H9 (cell line): ENCODE results near the gene MC1R. TPM values are rescaled to one million over a fixed set of nuclear protein-coding genes. Genes with fewer than 3 reads are reported as not detected.

Experiments used
- DNase-seq: peaks from one replicate; pipeline ENCODE4 v3.0.0-alpha.2; 2017
- H2AFZ ChIP-seq: one replicate; pipeline ENCODE4 v1.6.1; 2013; ENCODE audit warnings: mild to moderate bottlenecking, low read length, control low read depth, moderate library complexity
- H2AK5ac ChIP-seq: 2 replicates; pipeline ENCODE4 v1.6.1; 2013; ENCODE audit warnings: low read length, control low read depth, mixed read lengths; ENCODE audit not compliant: insufficient read length
- H2BK120ac ChIP-seq: one replicate; pipeline ENCODE4 v1.6.1; 2013; ENCODE audit warnings: low read depth, mild to moderate bottlenecking, low read length, control low read depth, inconsistent platforms; ENCODE audit not compliant: poor library complexity, severe bottlenecking
- H2BK12ac ChIP-seq: 2 replicates; pipeline ENCODE4 v1.6.1; 2013; ENCODE audit warnings: low read length, control low read depth, mixed read lengths, low read depth; ENCODE audit not compliant: insufficient read length
- H2BK15ac ChIP-seq: 2 replicates; pipeline ENCODE4 v1.6.1; 2013; ENCODE audit warnings: low read depth, low read length, control low read depth
- H2BK20ac ChIP-seq: one replicate; pipeline ENCODE4 v1.6.1; 2013; ENCODE audit warnings: low read depth, mild to moderate bottlenecking, low read length, control low read depth, inconsistent platforms; ENCODE audit not compliant: poor library complexity, severe bottlenecking
- H2BK5ac ChIP-seq: 2 replicates; pipeline ENCODE4 v1.6.1; 2013; ENCODE audit warnings: low read length, control low read depth, mixed read lengths; ENCODE audit not compliant: insufficient read length
- H3K14ac ChIP-seq: 2 replicates; pipeline ENCODE4 v1.6.1; 2013; ENCODE audit warnings: low read length, control low read depth; ENCODE audit not compliant: insufficient read depth
- H3K18ac ChIP-seq: 2 replicates; pipeline ENCODE4 v1.6.1; 2013; ENCODE audit warnings: low read depth, mild to moderate bottlenecking, mixed read lengths, low read length, control low read depth; ENCODE audit not compliant: insufficient read length
- H3K23ac ChIP-seq: 2 replicates; pipeline ENCODE4 v1.6.1; 2013; ENCODE audit warnings: low read length, control low read depth, mixed read lengths, low read depth; ENCODE audit not compliant: insufficient read length
- H3K23me2 ChIP-seq: 2 replicates; pipeline ENCODE4 v1.6.1; 2013; ENCODE audit warnings: low read depth, mild to moderate bottlenecking, mixed read lengths, low read length, control low read depth; ENCODE audit not compliant: insufficient read length, poor library complexity, severe bottlenecking
- H3K27ac ChIP-seq: 2 replicates; pipeline ENCODE4 v1.5.1; 2013; ENCODE audit warnings: low read length, control low read depth, mixed read lengths, low read depth; ENCODE audit not compliant: insufficient read length
- H3K27me3 ChIP-seq: 2 replicates; pipeline ENCODE4 v1.6.1; 2013; ENCODE audit warnings: low read length, control low read depth, inconsistent platforms; ENCODE audit not compliant: insufficient read depth
- H3K4ac ChIP-seq: 2 replicates; pipeline ENCODE4 v1.6.1; 2013; ENCODE audit warnings: low read depth, mild to moderate bottlenecking, control low read depth, inconsistent platforms, low read length, moderate library complexity
- H3K4me1 ChIP-seq: 2 replicates; pipeline ENCODE4 v1.6.1; 2013; ENCODE audit warnings: low read length, control low read depth, inconsistent platforms; ENCODE audit not compliant: insufficient read depth
- H3K4me2 ChIP-seq: 2 replicates; pipeline ENCODE4 v1.6.1; 2013; ENCODE audit warnings: low read length, control low read depth, mixed read lengths; ENCODE audit not compliant: insufficient read length, insufficient read depth
- H3K56ac ChIP-seq: 2 replicates; pipeline ENCODE4 v1.6.1; 2013; ENCODE audit warnings: low read depth, mild to moderate bottlenecking, mixed read lengths, low read length, control low read depth; ENCODE audit not compliant: insufficient read length
- H3K79me1 ChIP-seq: 2 replicates; pipeline ENCODE4 v1.6.1; 2013; ENCODE audit warnings: low read depth, mild to moderate bottlenecking, moderate library complexity, low read length, control low read depth, inconsistent platforms; ENCODE audit not compliant: insufficient read depth, poor library complexity, severe bottlenecking
- H3K79me2 ChIP-seq: 2 replicates; pipeline ENCODE4 v1.6.1; 2013; ENCODE audit warnings: low read length, control low read depth, inconsistent platforms; ENCODE audit not compliant: insufficient read depth
- H3K9ac ChIP-seq: 2 replicates; pipeline ENCODE4 v1.6.1; 2013; ENCODE audit warnings: low read length, control low read depth, mixed read lengths; ENCODE audit not compliant: insufficient read length; ENCODE audit errors: extremely low read depth
- H3K9me3 ChIP-seq: one replicate; pipeline ENCODE4 v1.6.1; 2013; ENCODE audit warnings: low read depth, low read length, inconsistent platforms; ENCODE audit not compliant: control insufficient read depth
- H3T11ph ChIP-seq: one replicate; pipeline ENCODE4 v1.6.1; 2013; ENCODE audit warnings: mild to moderate bottlenecking, low read length, control low read depth, inconsistent platforms
- H4K20me1 ChIP-seq: one replicate; pipeline ENCODE4 v1.6.1; 2013; ENCODE audit not compliant: control insufficient read depth, insufficient read length, insufficient read depth
- H4K5ac ChIP-seq: 2 replicates; pipeline ENCODE4 v1.6.1; 2013; ENCODE audit warnings: low read depth, mild to moderate bottlenecking, mixed read lengths, low read length, control low read depth; ENCODE audit not compliant: insufficient read length
- H4K8ac ChIP-seq: replicated peaks from 2 replicates; pipeline ENCODE4 v1.6.1; 2013; ENCODE audit warnings: low read length, control low read depth, mixed read lengths, low read depth; ENCODE audit not compliant: insufficient read length
- H4K91ac ChIP-seq: 2 replicates; pipeline ENCODE4 v1.6.1; 2013; ENCODE audit warnings: low read depth, mild to moderate bottlenecking, moderate library complexity, mixed read lengths, low read length, control low read depth; ENCODE audit not compliant: insufficient read length
- H3K27ac Mint-ChIP-seq, 3 experiments: 2 replicates in 2 of 3; 3 replicates in 1 of 3; pipeline ENCODE4 v1.8.0; 2020 to 2021; ENCODE audit warnings: mixed read lengths in 3 of 3, mild to moderate bottlenecking in 1 of 3, moderate library complexity in 1 of 3
- H3K27me3 Mint-ChIP-seq: 2 replicates; pipeline ENCODE4 v1.8.0; 2021; ENCODE audit warnings: low read depth, mild to moderate bottlenecking, moderate library complexity, mixed read lengths
- H3K36me3 Mint-ChIP-seq, 3 experiments: 2 replicates in 2 of 3; 3 replicates in 1 of 3; pipeline ENCODE4 v1.8.0; 2020 to 2021; ENCODE audit warnings: low read depth in 3 of 3, mixed read lengths in 3 of 3; ENCODE audit not compliant: insufficient read depth in 1 of 3
- H3K4me1 Mint-ChIP-seq, 2 experiments: 2 replicates each; pipeline ENCODE4 v1.8.0; 2020; ENCODE audit warnings: mixed read lengths in 2 of 2
- H3K4me3 Mint-ChIP-seq, 2 experiments: 2 replicates in 1 of 2; 3 replicates in 1 of 2; pipeline ENCODE4 v1.8.0; 2020 to 2021; ENCODE audit warnings: mild to moderate bottlenecking in 2 of 2, mixed read lengths in 2 of 2, moderate library complexity in 1 of 2
- H3K9me3 Mint-ChIP-seq, 2 experiments: 2 replicates in 1 of 2; 3 replicates in 1 of 2; pipeline ENCODE4 v1.8.0; 2020; ENCODE audit warnings: mild to moderate bottlenecking in 2 of 2, mixed read lengths in 2 of 2, moderate library complexity in 1 of 2
- CTCF ChIP-seq: fragments of 200-600 bp; sonication (generic); conservative IDR thresholded peaks from 3 replicates; pipeline ENCODE4 v1.8.0; 2021; ENCODE audit warnings: antibody characterized with exemption, mild to moderate bottlenecking
- WGBS: extraction: QIAGEN DNeasy Blood & Tissue Kit; methylation state at CpG from one replicate; pipeline ENCODE4 v1.1.7; 2013; ENCODE audit warnings: missing lambda C conversion rate, low lambda C conversion rate, mixed read lengths; ENCODE audit not compliant: insufficient read length; ENCODE audit errors: extremely low coverage; 5-methylcytosine and 5-hydroxymethylcytosine counted together
- total RNA-seq: library from RNA; stranded (reverse); gene quantifications from 2 replicates; pipeline ENCODE4 v1.2.1, GENCODE V29; 2021

MC1R gene
- total RNA-seq, 1 experiment from 2014 or later: 4.7 TPM

DNA sequence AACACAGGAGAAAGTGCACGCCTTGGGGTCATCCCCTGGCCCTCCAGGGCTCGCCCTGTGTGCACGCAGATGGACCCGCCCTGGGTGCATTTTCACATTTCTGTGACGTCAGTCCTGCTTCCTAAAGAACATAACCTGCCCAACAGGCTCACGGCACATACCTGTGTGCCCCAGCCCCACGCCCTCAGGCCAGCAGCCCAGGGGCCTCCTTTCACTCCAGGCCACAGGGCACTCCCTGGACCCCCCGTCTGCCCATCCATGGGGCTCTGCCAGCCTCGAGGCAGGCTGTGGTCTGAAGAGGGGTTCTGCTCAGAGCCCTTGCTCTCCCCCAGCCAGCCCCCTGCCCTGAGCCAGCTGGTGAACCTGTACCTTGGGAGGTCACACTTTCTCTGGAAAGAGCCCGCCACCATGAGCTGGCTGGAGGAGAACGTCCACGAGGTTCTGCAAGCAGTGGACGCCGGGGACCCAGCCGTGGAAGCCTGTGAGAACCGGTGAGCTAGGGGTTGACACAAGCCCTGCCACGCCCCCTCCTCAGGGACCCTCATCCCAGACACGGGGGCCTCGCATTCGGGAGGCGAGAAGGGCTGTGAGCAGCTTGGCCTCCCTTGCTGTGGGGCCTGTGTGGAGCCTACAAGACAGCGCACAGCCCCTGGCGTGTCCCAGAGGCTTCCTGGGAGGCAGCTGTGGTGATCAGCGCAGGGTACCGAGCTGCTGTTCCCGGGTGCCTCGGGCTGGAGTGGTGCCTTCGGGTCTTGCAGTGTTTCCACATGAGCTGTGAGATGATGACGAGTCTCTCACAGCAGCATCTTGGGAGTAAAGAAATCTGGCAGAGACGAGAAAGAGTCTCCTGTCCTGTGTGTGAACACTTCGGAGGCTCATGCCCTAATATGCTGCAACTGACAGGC, 13.8 kb upstream of the MC1R start:
- Histone ChIP-seq H2BK15ac (no peak overlapping the region), H2BK20ac (no peak overlapping the region), H3K79me1 (no peaks in the 10 kb centered on the region), H3K23me2 (no peaks in the 10 kb centered on the region), H3K4me2 (no peak overlapping the region), H3K9ac (no peak overlapping the region), H2AFZ (no peak overlapping the region), H2BK120ac (no peak overlapping the region), H4K91ac (no peak overlapping the region), H3K18ac (no peak overlapping the region), H4K8ac (no peak overlapping the region), H2BK12ac (no peak overlapping the region), H3K27ac (no peak overlapping the region), H3K79me2 (no peaks in the 10 kb centered on the region), H3K4me1 (no peaks in the 10 kb centered on the region), H3T11ph (no peak overlapping the region), H3K9me3 (peaks cover 7% of the 10 kb centered on the region), H2AK5ac (no peak overlapping the region), H3K27me3 (no peaks in the 10 kb centered on the region), H4K20me1 (no peaks in the 10 kb centered on the region), H4K5ac (no peak overlapping the region), H3K4ac (no peak overlapping the region), H3K14ac (no peak overlapping the region), H3K23ac (no peak overlapping the region), H2BK5ac (no peak overlapping the region), H3K56ac (no peak overlapping the region)
- no peak overlapping the region for H3K4me3 Mint-ChIP-seq
- H3K36me3 Mint-ChIP-seq: peaks cover 35 to 51% (median 50%) of the 10 kb centered on the region in 3 experiments; a peak in 6 of 7 replicates
- H3K27me3 Mint-ChIP-seq: no peaks in the 10 kb centered on the region
- H3K4me1 Mint-ChIP-seq: peaks cover 0 to 5% of the 10 kb centered on the region in 2 experiments; a peak in 1 of 4 replicates
- no peak for TF ChIP-seq CTCF
- H3K27ac Mint-ChIP-seq: no peak overlapping the region
- H3K9me3 Mint-ChIP-seq: peaks cover 6 to 13% of the 10 kb centered on the region in 2 experiments; a peak in 3 of 5 replicates
- no CpG with 5 or more reads among the region's 31 CpGs for WGBS
- DNase-seq: no peak
